Measurements from ENCODE around the gene NLRP9. TPM values are rescaled to one million over a fixed set of nuclear protein-coding genes. Genes with fewer than 3 reads are reported as not detected.

Gene NLRP9
- total and polyA plus RNA-seq, 2 of the 13 experiments (the other 11 are each of a cell fraction or from before 2014, with no cell fraction given) = not detected

GRCh38 chr19:55685776-55686175 lies 52.4 kb downstream of the NLRP9 start:
- no TSS peak for BruUV-seq (replicated peaks)
- Histone ChIP-seq H3K79me2 (ENCODE audit: insufficient read depth, low read length) (peaks cover 29% of the 10 kb centered on the region), H3K27me3 (ENCODE audit: control insufficient read depth in 1 of 2, insufficient read depth in 2 of 2, low read length in 2 of 2) (no peaks in the 10 kb centered on the region), H3K36me3 (replicated peaks in 1 of 2; ENCODE audit: control insufficient read depth in 1 of 2, insufficient read depth in 2 of 2, low read length in 2 of 2) (peaks cover 20 to 63% of the 10 kb centered on the region in 2 experiments), H3K27ac (ENCODE audit: extremely low read length, insufficient read depth, low read length) (no peak overlapping the region), H3K9me3 (ENCODE audit: low read length) (no peaks in the 10 kb centered on the region), H3K4me1 (ENCODE audit: insufficient read depth, low read length) (peaks cover 63% of the 10 kb centered on the region), H3K9ac (ENCODE audit: insufficient read depth, low read depth, low read length) (no peak overlapping the region), H3K4me2 (ENCODE audit: low read depth, low read length) (no peak overlapping the region), H3K4me3 (replicated peaks in 1 of 3; ENCODE audit: insufficient read depth in 1 of 3, low read depth in 2 of 3, low read length in 3 of 3) (no peak overlapping the region), H2AFZ (ENCODE audit: low read length) (no peak overlapping the region), H4K20me1 (ENCODE audit: insufficient read depth, low read length) (no peaks in the 10 kb centered on the region)
- ChIA-PET POLR2A (no interaction called here), CTCF (ENCODE audit: low intra/inter-chr PET ratio, low total read pairs) (no interaction called here)
- DNase-seq (ENCODE audit: low spot score) (no peak), FAIRE-seq (no peak), ATAC-seq (no peak)
- no peak for TF ChIP-seq SIX4 (CRISPR knock-in tag; IDR thresholded peaks at IDR 0.05)
- no peak for TF ChIP-seq SALL1 (CRISPR knock-in tag; IDR thresholded peaks at IDR 0.05)
- no peak for TF ChIP-seq MTF1 (CRISPR knock-in tag; IDR thresholded peaks at IDR 0.05)
- no peak for TF ChIP-seq SNAPC5 (CRISPR knock-in tag; IDR thresholded peaks at IDR 0.05; ENCODE audit: borderline replicate concordance)
- no peak for TF ChIP-seq HBP1 (CRISPR knock-in tag; IDR thresholded peaks at IDR 0.05; ENCODE audit: low read depth)
- no peak for TF ChIP-seq ZFP36L1 (CRISPR knock-in tag; IDR thresholded peaks at IDR 0.05)
- TF ChIP-seq RFXAP (CRISPR knock-in tag; IDR thresholded peaks at IDR 0.05; ENCODE audit: borderline replicate concordance) = no peak
- TF ChIP-seq ISX (CRISPR knock-in tag; conservative IDR thresholded peaks at IDR 0.05) = no peak
- no peak for TF ChIP-seq PRDM15 (CRISPR knock-in tag; IDR thresholded peaks at IDR 0.05)
- TF ChIP-seq AGO1 (IDR thresholded peaks at IDR 0.05; ENCODE audit: low read depth, low read length, poor library complexity, severe bottlenecking) = no peak
- 97% methylated on average over 6 of the region's 6 CpGs for WGBS (ENCODE audit: low lambda C conversion rate)
- in situ Hi-C loops (cut with HindIII; ENCODE audit: extremely low pct_ligation_motif_present, low pct_unique_long_range_greater_than_20kb) = no loop called here
- intact Hi-C loops (cut with micrococcal nuclease; ENCODE audit: unreplicated experiment) = no loop called here
